T-helper 1 cell (primary cell): Measurements from ENCODE around the gene VTI1B.
"Not testable (repeated sequence)": the region's sequence is repeated elsewhere in the genome, so short reads cannot be mapped to it uniquely, and the experiment has no call there.

ENCODE experiments used
- DNase-seq, 5 donors: peaks; one replicate each; pipeline ENCODE4 v3.0.0-alpha.2; 2012 to 2020
- total RNA-seq, 4 donors: gene quantifications; one replicate each; lab custom pipeline; 2026; lab: John Stamatoyannopoulos, UW

VTI1B gene, protein sequence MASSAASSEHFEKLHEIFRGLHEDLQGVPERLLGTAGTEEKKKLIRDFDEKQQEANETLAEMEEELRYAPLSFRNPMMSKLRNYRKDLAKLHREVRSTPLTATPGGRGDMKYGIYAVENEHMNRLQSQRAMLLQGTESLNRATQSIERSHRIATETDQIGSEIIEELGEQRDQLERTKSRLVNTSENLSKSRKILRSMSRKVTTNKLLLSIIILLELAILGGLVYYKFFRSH
- 23.0 to 34.6 (median 30.6) reads per million in 4 donors for total RNA-seq

DNA sequence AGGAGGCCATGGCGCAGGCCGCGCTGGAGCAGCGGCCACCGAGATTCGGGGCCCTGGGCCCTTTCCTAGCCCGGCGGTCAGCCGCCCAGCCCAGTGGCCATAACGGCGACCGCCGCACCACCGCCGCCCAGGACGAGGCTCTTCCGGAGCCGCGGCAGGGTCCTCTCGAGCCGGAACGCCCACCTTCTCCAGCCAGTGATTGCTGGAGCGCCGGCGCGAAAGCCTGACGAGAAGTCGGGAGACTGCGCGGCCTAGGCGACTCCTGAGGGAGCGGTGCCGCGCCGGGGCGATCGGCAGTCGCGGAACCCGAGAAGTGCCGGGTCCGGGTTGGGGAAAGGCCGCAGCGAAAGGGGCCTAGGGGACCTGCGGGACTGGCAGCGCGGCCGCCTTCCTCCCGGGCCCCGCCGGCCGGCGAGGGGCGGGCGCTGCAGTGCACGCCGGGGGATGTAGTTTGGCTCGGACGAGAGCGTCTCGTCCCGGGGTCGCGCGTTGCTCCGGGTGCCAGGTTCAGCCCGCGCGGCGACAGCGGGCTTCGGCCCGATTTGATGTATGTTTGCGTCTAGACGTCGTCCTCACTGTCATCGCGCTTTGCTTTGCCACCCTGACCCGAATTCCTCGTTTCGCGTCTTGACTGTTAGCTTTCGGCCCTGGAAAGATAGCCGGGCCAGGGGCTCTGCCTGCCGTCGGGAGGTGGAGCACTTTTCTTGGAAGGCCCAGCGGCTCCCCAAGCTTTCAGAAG, at the start of gene VTI1B:
Gene VTI1B (minus strand): TSS at position 153 of the 739 bp plus-strand sequence. CDS start 143 bp downstream, at position 10.
- DNase-seq = peak; percentile 55 to 80 (median 70)

GRCh38 chr14:67722293-67722692, 47.9 kb upstream of the VTI1B start:
- no peak for DNase-seq

GRCh38 chr14:67721875-67722274, 47.4 kb upstream of the VTI1B start:
- no peak for DNase-seq

- no peak for DNase-seq
Measured at GRCh38 chr14:67719866-67720265, 45.4 kb upstream of the VTI1B start.

GRCh38 chr14:67719385-67719784, 45.0 kb upstream of the VTI1B start:
- DNase-seq = not testable (repeated sequence)

- DNase-seq = no peak
Measured at GRCh38 chr14:67718265-67718664, 43.8 kb upstream of the VTI1B start.

DNA sequence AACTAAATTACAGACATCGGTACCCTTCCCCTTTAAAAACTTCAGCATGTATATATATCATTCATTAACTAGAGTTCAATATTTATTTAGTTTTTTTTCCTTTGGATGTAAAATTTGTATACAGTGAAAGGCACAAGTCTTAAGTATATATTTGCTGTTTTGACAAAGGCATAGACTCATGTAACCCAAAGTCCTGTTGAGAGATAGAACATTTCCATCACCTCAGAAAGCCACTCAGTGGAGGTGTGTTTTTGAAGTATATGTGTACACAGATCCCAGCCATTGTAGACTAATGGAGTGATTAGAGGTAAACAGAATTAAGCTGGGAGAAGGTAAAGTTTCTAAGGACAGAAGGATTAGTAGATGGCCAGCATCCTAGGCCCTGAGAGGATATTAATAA, 42.6 kb upstream of the VTI1B start:
- DNase-seq = no peak

- DNase-seq = no peak
Measured at GRCh38 chr14:67710209-67710608, 35.8 kb upstream of the VTI1B start.

GRCh38 chr14:67709796-67710195, 35.4 kb upstream of the VTI1B start:
- DNase-seq = not testable (repeated sequence)

- DNase-seq = not testable (repeated sequence)
Measured at GRCh38 chr14:67709346-67709745, 34.9 kb upstream of the VTI1B start.

- DNase-seq = no peak
Measured at GRCh38 chr14:67705211-67705610, 30.8 kb upstream of the VTI1B start.

DNA sequence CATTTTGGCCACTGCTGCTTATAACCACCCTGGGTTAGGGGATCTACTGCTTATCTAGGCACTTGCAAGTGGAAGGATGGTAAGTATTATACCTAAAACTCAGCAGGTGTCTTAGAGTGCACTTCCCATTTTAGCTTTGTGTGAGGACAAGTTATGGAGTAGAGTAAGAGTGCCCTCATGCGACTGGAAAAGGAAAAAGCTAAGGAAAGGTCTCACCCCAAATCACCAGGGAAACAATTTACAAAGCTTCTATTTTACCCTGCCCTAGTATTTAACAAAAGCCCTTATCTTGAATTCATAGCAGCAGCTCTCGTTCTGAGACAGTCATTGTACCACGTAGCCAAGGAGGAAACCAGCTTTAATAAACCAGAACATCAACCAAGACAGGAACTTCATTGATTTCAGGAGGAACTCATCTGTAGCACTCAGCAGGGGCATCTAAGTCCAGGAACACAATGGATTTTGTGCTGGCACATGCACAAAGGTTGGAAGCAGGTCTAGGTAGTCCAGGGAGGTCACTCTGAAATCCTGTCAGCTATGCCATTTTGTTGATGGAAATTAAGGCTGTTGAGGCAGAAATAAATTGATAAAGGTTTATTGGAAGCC, 30.2 kb upstream of the VTI1B start:
- peak in 2 of 5 donors; percentile 24 to 56 for DNase-seq

DNA sequence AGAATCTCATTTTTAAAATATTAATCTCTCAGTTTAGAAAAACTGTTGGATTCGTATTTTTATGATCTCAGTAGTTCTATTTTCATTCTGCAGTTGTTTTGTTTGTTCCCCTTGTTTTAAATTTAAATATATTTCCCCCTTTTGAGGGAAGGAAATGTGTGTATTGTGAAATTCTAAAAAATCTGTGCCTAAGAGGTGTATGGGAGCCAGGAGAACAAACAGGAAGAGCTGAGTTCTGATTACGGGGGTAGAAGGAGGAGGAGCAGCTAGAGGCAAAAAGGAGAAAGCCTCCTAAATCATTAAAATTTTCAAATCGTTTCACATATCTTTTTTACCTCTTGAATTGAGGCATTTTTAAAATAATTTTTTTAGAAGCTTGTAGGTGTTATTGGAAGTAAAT, 29.6 kb upstream of the VTI1B start:
- no peak for DNase-seq

GRCh38 chr14:67701492-67701891, 27.1 kb upstream of the VTI1B start, which contains the start of gene RDH12:
TSS of gene RDH12 (plus strand) at chr14:67701886. CDS start at chr14:67722643, 20,757 bp downstream.
- DNase-seq = not testable (repeated sequence)

GRCh38 chr14:67698179-67698578, 23.7 kb upstream of the VTI1B start:
- no peak for DNase-seq

GRCh38 chr14:67697006-67697405, 22.6 kb upstream of the VTI1B start:
- no peak for DNase-seq

- peak; percentile 58 to 89 (median 74) for DNase-seq
Measured at GRCh38 chr14:67695394-67695949, 21.0 kb upstream of the VTI1B start, which contains the start of gene RDH11. TSS of gene RDH11 (minus strand) at chr14:67695764. CDS start at chr14:67695703, 61 bp downstream.

GRCh38 chr14:67694791-67695393, 20.5 kb upstream of the VTI1B start:
- peak; percentile 30 to 84 (median 49) for DNase-seq

DNA sequence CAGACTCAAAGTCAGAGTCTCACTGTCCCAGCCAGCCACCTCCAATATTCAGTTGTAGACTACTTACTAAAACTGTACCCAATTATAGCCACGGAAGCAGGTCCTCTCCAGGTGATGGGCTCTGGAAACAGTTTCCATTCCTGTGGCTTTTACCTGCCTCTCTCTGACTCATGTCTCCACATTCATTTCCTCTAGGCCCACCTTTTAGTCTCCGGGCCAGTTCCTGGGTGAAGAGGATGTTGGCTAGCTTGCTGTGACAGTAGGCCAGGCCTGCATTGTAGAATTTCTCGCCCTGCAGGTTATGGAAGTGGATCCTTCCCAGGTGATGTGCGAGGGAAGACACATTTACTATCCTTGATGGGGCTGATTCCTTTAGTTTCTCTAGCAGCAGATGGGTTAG, 15.6 kb upstream of the VTI1B start:
- no peak for DNase-seq

DNA sequence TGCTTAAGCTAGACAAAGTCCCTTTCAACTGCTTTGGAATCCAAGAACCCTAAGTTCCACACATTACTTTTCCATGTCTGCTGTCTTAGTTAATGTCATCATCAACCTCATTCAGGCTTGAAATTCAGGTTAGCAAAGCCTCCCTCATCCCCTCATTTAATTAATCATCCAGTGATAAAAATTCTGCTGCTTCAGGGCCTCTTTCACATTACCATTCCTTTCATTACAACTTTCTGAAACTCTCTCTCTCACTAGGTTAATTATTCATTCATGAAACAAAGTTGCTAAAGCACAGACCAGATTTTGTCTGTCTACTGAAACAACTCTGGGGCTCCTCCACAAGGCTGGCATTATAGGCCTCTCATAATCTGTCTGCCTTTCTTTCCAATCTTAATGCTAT, 9.4 kb upstream of the VTI1B start:
- DNase-seq = no peak

- no peak for DNase-seq
Measured at GRCh38 chr14:67680941-67681340, 6.5 kb upstream of the VTI1B start.

DNA sequence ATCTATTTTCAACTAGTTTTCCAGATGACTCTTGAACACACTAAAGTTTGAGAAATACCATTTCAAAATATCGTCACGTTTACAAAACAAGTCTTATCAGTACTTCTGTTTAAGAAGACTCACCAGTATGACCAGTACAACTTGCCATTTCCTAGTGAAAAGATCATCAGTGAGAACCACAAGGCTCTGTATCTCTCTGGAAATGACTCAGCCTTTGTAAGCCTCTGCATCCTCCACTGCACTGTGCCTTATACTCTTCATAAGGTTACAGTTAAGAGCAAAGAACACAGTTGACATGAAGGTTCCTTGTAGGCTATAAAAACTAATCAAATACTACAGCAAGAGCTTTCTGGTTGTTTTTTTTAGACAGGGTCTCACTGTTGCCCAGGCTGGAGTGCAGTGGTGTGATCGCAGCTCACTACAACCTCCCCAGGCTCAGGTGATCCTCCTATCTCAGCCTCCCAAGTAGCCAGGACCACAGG, 5.7 kb upstream of the VTI1B start:
- DNase-seq = peak in 1 of 5 donors; percentile 88

DNA sequence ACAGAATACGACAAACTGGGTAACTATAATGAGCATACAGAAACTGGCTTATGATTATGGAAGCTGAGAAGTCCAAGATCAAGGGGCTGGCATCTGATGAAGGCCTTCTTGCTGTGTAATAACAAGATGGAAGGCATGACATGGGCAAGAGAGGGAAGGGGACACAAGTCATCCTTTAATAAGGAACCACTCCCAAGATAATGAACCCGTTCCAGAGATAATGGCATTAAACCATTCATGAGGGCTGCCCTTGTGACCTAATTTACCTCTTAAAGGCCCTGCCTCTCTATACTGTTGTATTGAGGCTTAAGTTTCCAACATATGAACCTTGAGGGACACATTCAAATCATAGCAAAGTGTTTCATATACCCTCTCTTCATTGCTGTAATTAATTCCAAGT, 4.6 kb upstream of the VTI1B start:
- DNase-seq = no peak
